DND-41 (cell line): ENCODE data around the gene ZNF195.
"Not testable (repeated sequence)": the region's sequence is repeated elsewhere in the genome, so short reads cannot be mapped to it uniquely, and the experiment has no call there.

ENCODE experiments used
- EZH2 ChIP-seq: IDR thresholded peaks from 3 replicates; pipeline ENCODE4 v1.6.1; 2012; ENCODE audit warnings: borderline replicate concordance, low read depth, mild to moderate bottlenecking, moderate library complexity, low read length, inconsistent platforms; ENCODE audit not compliant: severe bottlenecking
- TF ChIP-seq, protein P1 (sequence below): IDR thresholded peaks from 2 replicates; pipeline ENCODE4 v1.5.1; 2012; ENCODE audit warnings: borderline replicate concordance, low read length, moderate library complexity, mild to moderate bottlenecking; ENCODE audit not compliant: poor library complexity, severe bottlenecking; ENCODE audit errors: extremely low read depth

DNA sequence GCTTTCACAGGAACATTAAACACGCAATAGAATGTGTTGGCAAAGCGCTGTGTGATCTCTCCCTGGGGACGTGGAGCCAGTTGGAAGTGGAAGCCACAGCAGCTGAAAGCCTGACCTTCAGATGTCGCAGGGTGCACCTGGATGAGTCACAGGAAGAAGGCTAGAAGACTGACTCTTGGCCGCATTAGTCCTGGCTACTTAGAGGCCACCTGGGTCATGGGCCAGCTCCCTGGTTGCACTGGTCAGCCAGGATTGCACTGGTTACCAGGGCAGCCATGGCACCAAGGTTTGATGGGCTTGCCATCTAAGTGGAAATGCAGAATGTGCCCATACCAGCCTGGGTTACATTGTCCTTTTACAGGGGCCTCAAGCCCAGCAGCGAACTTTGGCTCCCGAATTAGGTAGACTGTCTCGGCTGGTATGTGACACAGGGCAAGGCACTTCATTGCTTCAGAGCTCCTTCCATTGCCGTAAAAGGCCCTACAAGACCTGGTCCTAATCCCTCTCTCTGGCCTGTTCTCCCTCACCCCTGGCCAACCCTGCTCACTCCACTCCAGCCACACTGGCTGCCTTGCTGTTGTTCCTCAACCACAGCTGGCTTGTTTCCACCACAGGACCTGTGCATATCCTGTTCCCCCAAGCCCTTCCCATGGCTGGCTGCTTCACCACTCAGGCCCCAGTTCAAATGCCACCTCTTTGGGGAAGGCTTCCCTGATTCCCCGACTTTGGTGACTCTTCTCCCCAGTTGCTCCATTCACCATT, 41.5 kb upstream of the ZNF195 start:
- TF ChIP-seq, protein P1, sequence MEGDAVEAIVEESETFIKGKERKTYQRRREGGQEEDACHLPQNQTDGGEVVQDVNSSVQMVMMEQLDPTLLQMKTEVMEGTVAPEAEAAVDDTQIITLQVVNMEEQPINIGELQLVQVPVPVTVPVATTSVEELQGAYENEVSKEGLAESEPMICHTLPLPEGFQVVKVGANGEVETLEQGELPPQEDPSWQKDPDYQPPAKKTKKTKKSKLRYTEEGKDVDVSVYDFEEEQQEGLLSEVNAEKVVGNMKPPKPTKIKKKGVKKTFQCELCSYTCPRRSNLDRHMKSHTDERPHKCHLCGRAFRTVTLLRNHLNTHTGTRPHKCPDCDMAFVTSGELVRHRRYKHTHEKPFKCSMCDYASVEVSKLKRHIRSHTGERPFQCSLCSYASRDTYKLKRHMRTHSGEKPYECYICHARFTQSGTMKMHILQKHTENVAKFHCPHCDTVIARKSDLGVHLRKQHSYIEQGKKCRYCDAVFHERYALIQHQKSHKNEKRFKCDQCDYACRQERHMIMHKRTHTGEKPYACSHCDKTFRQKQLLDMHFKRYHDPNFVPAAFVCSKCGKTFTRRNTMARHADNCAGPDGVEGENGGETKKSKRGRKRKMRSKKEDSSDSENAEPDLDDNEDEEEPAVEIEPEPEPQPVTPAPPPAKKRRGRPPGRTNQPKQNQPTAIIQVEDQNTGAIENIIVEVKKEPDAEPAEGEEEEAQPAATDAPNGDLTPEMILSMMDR, result not testable (repeated sequence)
- not testable (repeated sequence) for TF ChIP-seq EZH2
